ENCODE measurements around the gene FAM98C. TPM values are rescaled to one million over a fixed set of nuclear protein-coding genes. Genes with fewer than 3 reads are reported as not detected.

FAM98C gene
- total RNA-seq, 4 donors from 2014 or later, result 24.9 to 69.0 (median 50.3) TPM

- Histone ChIP-seq H3K27ac (no peak overlapping the region), H3K27me3 (peaks cover 0 to 73% of the 10 kb centered on the region in 2 donors), H3K4me1 (peaks cover 0 to 22% (median 6%) of the 10 kb centered on the region in 4 donors), H3K4me3 (no peak overlapping the region), H3K9me3 (no peaks in the 10 kb centered on the region), H3K36me3 (peaks cover 0 to 6% (median 0%) of the 10 kb centered on the region in 3 donors)
- DNase-seq (ENCODE audit: low spot score in 2 of 2), result no peak
- no peak for TF ChIP-seq POLR2A (IDR thresholded peaks at IDR 0.05)
- TF ChIP-seq CTCF (IDR thresholded peaks at IDR 0.05), result no peak
- no peak for TF ChIP-seq EP300 (IDR thresholded peaks at IDR 0.05)
- 59 to 67% methylated on average over 1 of the region's 1 CpG for WGBS, 2 donors
Measured at GRCh38 chr19:38399537-38399936, 3.4 kb upstream of the FAM98C start.

- TF ChIP-seq CTCF (IDR thresholded peaks at IDR 0.05) (no peak), EP300 (IDR thresholded peaks at IDR 0.05) (no peak), POLR2A (IDR thresholded peaks at IDR 0.05) (no peak)
- H3K4me3 ChIP-seq, result no peak overlapping the region
- H3K36me3 ChIP-seq, result peaks cover 0 to 13% (median 0%) of the 10 kb centered on the region in 3 donors
- H3K27ac ChIP-seq, result no peak overlapping the region
- no peak for DNase-seq (ENCODE audit: low spot score in 2 of 2)
- peaks cover 0 to 64% of the 10 kb centered on the region in 2 donors for H3K27me3 ChIP-seq
- H3K4me1 ChIP-seq, result peaks cover 0 to 24% (median 6%) of the 10 kb centered on the region in 4 donors
- no peaks in the 10 kb centered on the region for H3K9me3 ChIP-seq
- WGBS, 2 donors, result 61 to 64% methylated on average over 5 of the region's 5 CpGs
Measured at GRCh38 chr19:38400361-38400760, 2.5 kb upstream of the FAM98C start.

- TF ChIP-seq EP300 (IDR thresholded peaks at IDR 0.05) (no peak), POLR2A (IDR thresholded peaks at IDR 0.05) (no peak), CTCF (IDR thresholded peaks at IDR 0.05) (no peak)
- Histone ChIP-seq H3K4me1 (peaks cover 0 to 20% (median 6%) of the 10 kb centered on the region in 4 donors), H3K27me3 (peaks cover 0 to 60% of the 10 kb centered on the region in 2 donors), H3K4me3 (no peak overlapping the region), H3K36me3 (peaks cover 0 to 16% (median 0%) of the 10 kb centered on the region in 3 donors), H3K27ac (no peak overlapping the region), H3K9me3 (no peaks in the 10 kb centered on the region)
- no peak for DNase-seq (ENCODE audit: low spot score in 2 of 2)
- WGBS, 2 donors, result 77 to 88% methylated on average over 3 of the region's 3 CpGs
Measured at GRCh38 chr19:38401148-38401547, 1.7 kb upstream of the FAM98C start.

DNA sequence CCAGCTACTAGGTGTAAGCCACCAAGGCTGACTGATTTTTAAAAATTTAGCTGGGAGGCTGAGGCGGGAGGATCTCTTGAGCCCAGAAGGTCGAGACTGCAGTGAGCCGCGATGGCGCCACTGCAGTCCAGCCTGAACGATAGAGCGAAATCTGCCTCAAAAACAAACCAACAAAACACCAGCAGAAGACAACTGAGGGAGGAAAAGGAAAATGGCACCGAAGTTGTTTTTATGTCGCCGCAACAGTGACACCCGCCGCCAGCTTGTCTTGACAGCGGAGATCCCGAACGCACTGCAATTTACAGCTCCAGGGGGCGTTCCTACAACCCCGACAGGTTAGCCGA is 298 bp upstream of the FAM98C start:
- Histone ChIP-seq H3K27me3 (peaks cover 0 to 46% of the 10 kb centered on the region in 2 donors), H3K27ac (peak overlapping the region in 1 of 4 donors; percentile 88), H3K4me3 (peak overlapping the region in 3 of 4 donors; percentile 56 to 72 (median 70)), H3K4me1 (peaks cover 0 to 20% (median 6%) of the 10 kb centered on the region in 4 donors), H3K36me3 (peaks cover 0 to 31% (median 0%) of the 10 kb centered on the region in 3 donors), H3K9me3 (no peaks in the 10 kb centered on the region)
- 4 to 6% methylated on average over 16 to 17 of the region's 18 CpGs for WGBS, 2 donors
- TF ChIP-seq EP300 (IDR thresholded peaks at IDR 0.05) (no peak), CTCF (IDR thresholded peaks at IDR 0.05) (no peak)
- no peak for DNase-seq (ENCODE audit: low spot score in 2 of 2)

GRCh38 chr19:38404858-38405257 is 2.0 kb downstream of the FAM98C start:
- Histone ChIP-seq H3K9me3 (no peaks in the 10 kb centered on the region), H3K27me3 (peaks cover 0 to 25% of the 10 kb centered on the region in 2 donors), H3K27ac (no peak overlapping the region), H3K4me1 (peaks cover 0 to 20% (median 6%) of the 10 kb centered on the region in 4 donors), H3K36me3 (peaks cover 0 to 49% (median 0%) of the 10 kb centered on the region in 3 donors), H3K4me3 (no peak overlapping the region)
- 86 to 96% methylated on average over 6 of the region's 6 CpGs for WGBS, 2 donors
- DNase-seq (ENCODE audit: low spot score in 2 of 2), result no peak
- TF ChIP-seq EP300 (IDR thresholded peaks at IDR 0.05) (no peak), POLR2A (IDR thresholded peaks at IDR 0.05) (no peak), CTCF (IDR thresholded peaks at IDR 0.05) (no peak)
